ENCODE data around the gene FOXA2. TPM values are rescaled to one million over a fixed set of nuclear protein-coding genes. Genes with fewer than 3 reads are reported as not detected.

Gene FOXA2
- total RNA-seq, 2 donors from 2014 or later = 0.34 to 0.59 TPM

GRCh38 chr20:22563062-22563965, 21.1 kb downstream of the FOXA2 start:
- H3K9me3 ChIP-seq = no peaks in the 10 kb centered on the region
- no peak for TF ChIP-seq POLR2AphosphoS5 (IDR thresholded peaks at IDR 0.05)
- H3K27ac ChIP-seq = no peak overlapping the region
- intact Hi-C loops (cut with DNase I) = no loop called here
- H3K4me3 ChIP-seq = no peak overlapping the region
- no peak for DNase-seq (ENCODE audit: low spot score)
- no peaks in the 10 kb centered on the region for H3K4me1 ChIP-seq (replicated peaks)
- 40% methylated on average over 7 of the region's 7 CpGs for WGBS
- no peaks in the 10 kb centered on the region for H3K36me3 ChIP-seq
- H3K27me3 ChIP-seq (replicated peaks; ENCODE audit: insufficient read depth) = peaks cover 5% of the 10 kb centered on the region

- TF ChIP-seq POLR2A (IDR thresholded peaks at IDR 0.05) (no peak), CTCF (IDR thresholded peaks at IDR 0.05) (no peak), POLR2AphosphoS5 (IDR thresholded peaks at IDR 0.05) (no peak)
- no peak overlapping the region for H3K4me3 ChIP-seq
- H3K36me3 ChIP-seq = no peaks in the 10 kb centered on the region
- no peaks in the 10 kb centered on the region for H3K27me3 ChIP-seq (replicated peaks; ENCODE audit: insufficient read depth)
- no peaks in the 10 kb centered on the region for H3K9me3 ChIP-seq
- DNase-seq (ENCODE audit: low spot score) = no peak
- 45% methylated on average over 4 of the region's 4 CpGs for WGBS
- no peak overlapping the region for H3K27ac ChIP-seq
- H3K4me1 ChIP-seq (replicated peaks) = no peaks in the 10 kb centered on the region
- intact Hi-C loops (cut with DNase I) = no loop called here
These were observed 21.8 kb downstream of the FOXA2 start for GRCh38 chr20:22562620-22563019.

- H3K4me3 ChIP-seq = no peak overlapping the region
- no peaks in the 10 kb centered on the region for H3K4me1 ChIP-seq (replicated peaks)
- H3K27me3 ChIP-seq (replicated peaks; ENCODE audit: insufficient read depth) = no peaks in the 10 kb centered on the region
- no peaks in the 10 kb centered on the region for H3K9me3 ChIP-seq
- H3K36me3 ChIP-seq = no peaks in the 10 kb centered on the region
- 49% methylated on average over 9 of the region's 9 CpGs for WGBS
- H3K27ac ChIP-seq = no peak overlapping the region
- intact Hi-C loops (cut with DNase I) = no loop called here
- DNase-seq (ENCODE audit: low spot score) = no peak
- no peak for TF ChIP-seq POLR2AphosphoS5 (IDR thresholded peaks at IDR 0.05)
- no peak for TF ChIP-seq POLR2A (IDR thresholded peaks at IDR 0.05)
- TF ChIP-seq CTCF (IDR thresholded peaks at IDR 0.05) = no peak
These were observed 22.3 kb downstream of the FOXA2 start for GRCh38 chr20:22561965-22562577.

GRCh38 chr20:22560817-22561216, 23.6 kb downstream of the FOXA2 start:
- Histone ChIP-seq H3K9me3 (no peaks in the 10 kb centered on the region), H3K27me3 (replicated peaks; ENCODE audit: insufficient read depth) (no peaks in the 10 kb centered on the region), H3K27ac (no peak overlapping the region), H3K4me1 (replicated peaks) (no peaks in the 10 kb centered on the region), H3K36me3 (no peaks in the 10 kb centered on the region), H3K4me3 (no peak overlapping the region)
- TF ChIP-seq POLR2AphosphoS5 (IDR thresholded peaks at IDR 0.05) = no peak
- no peak for TF ChIP-seq CTCF (IDR thresholded peaks at IDR 0.05)
- TF ChIP-seq POLR2A (IDR thresholded peaks at IDR 0.05) = no peak
- no peak for DNase-seq (ENCODE audit: low spot score)
- intact Hi-C loops (cut with DNase I) = no loop called here
- 49% methylated on average over 16 of the region's 16 CpGs for WGBS

GRCh38 chr20:22559711-22560318, 24.6 kb downstream of the FOXA2 start:
- DNase-seq (ENCODE audit: low spot score) = no peak
- Histone ChIP-seq H3K4me3 (no peak overlapping the region), H3K4me1 (replicated peaks) (no peaks in the 10 kb centered on the region), H3K27ac (no peak overlapping the region), H3K36me3 (no peaks in the 10 kb centered on the region), H3K27me3 (replicated peaks; ENCODE audit: insufficient read depth) (no peaks in the 10 kb centered on the region), H3K9me3 (no peaks in the 10 kb centered on the region)
- intact Hi-C loops (cut with DNase I) = no loop called here
- WGBS = 55% methylated on average over 6 of the region's 6 CpGs
- TF ChIP-seq POLR2AphosphoS5 (IDR thresholded peaks at IDR 0.05) (no peak), POLR2A (IDR thresholded peaks at IDR 0.05) (no peak), CTCF (IDR thresholded peaks at IDR 0.05) (no peak)

Measured in prostate gland (tissue), 2 donors.